GM23338 (cell line): Measurements from ENCODE around the gene HADH. TPM values are rescaled to one million over a fixed set of nuclear protein-coding genes. Genes with fewer than 3 reads are reported as not detected.
"Not testable (repeated sequence)": the region's sequence is repeated elsewhere in the genome, so short reads cannot be mapped to it uniquely, and the experiment has no call there.

Experiments
- ATAC-seq: fragments of 200-7000 bp; cut with Tn5 transposase; 3 replicates; pipeline ENCODE4 v1.9.1; 2020
- DNase-seq: peaks from one replicate; pipeline ENCODE4 v3.0.0-alpha.2; 2015; ENCODE audit warnings: low spot score
- H2AFZ ChIP-seq: fragments of 200-600 bp; sonication (generic); 2 replicates; pipeline ENCODE4 v1.8.0; 2016; ENCODE audit warnings: antibody characterized with exemption, mild to moderate bottlenecking, moderate library complexity
- H3F3A ChIP-seq: fragments of 200-600 bp; sonication (generic); replicated peaks from 2 replicates; pipeline ENCODE4 v1.8.0; 2017; ENCODE audit warnings: antibody characterized with exemption, mixed run types, low read depth
- H3K27ac ChIP-seq: fragments of 200-600 bp; sonication (generic); 2 replicates; pipeline ENCODE4 v1.6.1; 2016; ENCODE audit warnings: low read depth
- H3K27me3 ChIP-seq: fragments of 200-600 bp; sonication (generic); 2 replicates; pipeline ENCODE4 v1.8.0; 2016; ENCODE audit warnings: mild to moderate bottlenecking, mixed run types, moderate library complexity; ENCODE audit not compliant: insufficient read depth
- H3K36me3 ChIP-seq: fragments of 200-600 bp; sonication (generic); 2 replicates; pipeline ENCODE4 v1.8.0; 2016; ENCODE audit warnings: mild to moderate bottlenecking; ENCODE audit not compliant: insufficient read depth
- H3K4me1 ChIP-seq: fragments of 200-600 bp; sonication (generic); 2 replicates; pipeline ENCODE4 v1.8.0; 2016; ENCODE audit warnings: mild to moderate bottlenecking, moderate library complexity; ENCODE audit not compliant: insufficient read depth
- H3K4me2 ChIP-seq: fragments of 200-600 bp; sonication (generic); 2 replicates; pipeline ENCODE4 v1.7.1; 2017; ENCODE audit warnings: mixed run types
- H3K4me3 ChIP-seq: fragments of 200-600 bp; sonication (generic); 2 replicates; pipeline ENCODE4 v1.6.1; 2016; ENCODE audit warnings: mixed run types
- H3K79me2 ChIP-seq: fragments of 200-600 bp; sonication (generic); replicated peaks from 2 replicates; pipeline ENCODE4 v1.8.0; 2017; ENCODE audit warnings: mild to moderate bottlenecking; ENCODE audit not compliant: insufficient read depth
- H3K9me2 ChIP-seq: fragments of 200-600 bp; sonication (generic); 2 replicates; pipeline ENCODE4 v1.8.0; 2017; ENCODE audit not compliant: insufficient read depth
- H4K20me1 ChIP-seq: fragments of 200-600 bp; sonication (generic); replicated peaks from 2 replicates; pipeline ENCODE4 v1.8.0; 2017; ENCODE audit warnings: mild to moderate bottlenecking; ENCODE audit not compliant: insufficient read depth
- H3K27ac Mint-ChIP-seq: 2 replicates; pipeline ENCODE4 v1.8.0; 2020; ENCODE audit warnings: inconsistent platforms, mild to moderate bottlenecking, moderate library complexity, mixed read lengths
- H3K27me3 Mint-ChIP-seq: 3 replicates; pipeline ENCODE4 v1.8.0; 2022; ENCODE audit warnings: low read depth, mild to moderate bottlenecking, moderate library complexity, mixed read lengths, inconsistent platforms; ENCODE audit not compliant: insufficient read depth, poor library complexity
- H3K36me3 Mint-ChIP-seq: 3 replicates; pipeline ENCODE4 v1.8.0; 2021; ENCODE audit warnings: low read depth, mild to moderate bottlenecking, inconsistent platforms, moderate library complexity, mixed read lengths
- H3K4me1 Mint-ChIP-seq: 3 replicates; pipeline ENCODE4 v1.8.0; 2020; ENCODE audit warnings: mild to moderate bottlenecking, inconsistent platforms, mixed read lengths
- H3K4me3 Mint-ChIP-seq: 3 replicates; pipeline ENCODE4 v1.8.0; 2021; ENCODE audit warnings: moderate library complexity, mild to moderate bottlenecking, inconsistent platforms, mixed read lengths
- H3K9me3 Mint-ChIP-seq: 3 replicates; pipeline ENCODE4 v1.8.0; 2020; ENCODE audit warnings: moderate library complexity, mild to moderate bottlenecking, inconsistent platforms, mixed read lengths
- CTCF ChIP-seq, 2 experiments: fragments of 200-600 bp in 1 of 2; sonication (generic) in 1 of 2; conservative IDR thresholded peaks; 2 replicates each; pipeline versions ENCODE4 v1.5.1 to v1.6.1; 2016 to 2017; ENCODE audit warnings: antibody characterized with exemption in 2 of 2, low read depth in 2 of 2, mild to moderate bottlenecking in 2 of 2, moderate library complexity in 1 of 2
- JUNB ChIP-seq: IDR thresholded peaks from one replicate; pipeline ENCODE4 v1.6.1; 2016; ENCODE audit warnings: antibody characterized with exemption; ENCODE audit not compliant: unreplicated experiment
- NANOG ChIP-seq: IDR thresholded peaks from 2 replicates; pipeline ENCODE4 v1.6.1; 2016; ENCODE audit warnings: antibody characterized with exemption, borderline replicate concordance
- POLR2AphosphoS5 ChIP-seq: IDR thresholded peaks from 2 replicates; pipeline ENCODE4 v1.6.1; 2016; ENCODE audit warnings: antibody characterized with exemption, low read depth
- REST ChIP-seq: IDR thresholded peaks from one replicate; pipeline ENCODE4 v1.6.1; 2018; ENCODE audit warnings: antibody characterized with exemption; ENCODE audit not compliant: unreplicated experiment
- STAT1 ChIP-seq: IDR thresholded peaks from one replicate; pipeline ENCODE4 v1.6.1; 2016; ENCODE audit warnings: antibody characterized with exemption; ENCODE audit not compliant: unreplicated experiment
- ZNF114 ChIP-seq: fragments of 250-450 bp; sonication (Bioruptor Pico); IDR thresholded peaks from 2 replicates; pipeline ENCODE4 v1.5.0; 2020; ENCODE audit warnings: mild to moderate bottlenecking, moderate library complexity
- ZNF331 ChIP-seq: fragments of 250-450 bp; sonication (Bioruptor Pico); IDR thresholded peaks from 2 replicates; pipeline ENCODE4 v1.5.0; 2020; ENCODE audit warnings: low read depth, mild to moderate bottlenecking, moderate library complexity
- polyA plus RNA-seq: library from polyadenylated mRNA; unstranded; fragments of >200 nt; fragmentation: Nextera tagmentation; extraction: Ambion mirVana; gene quantifications from 2 replicates; pipeline ENCODE4 v1.2.1, GENCODE V29; 2016
- total RNA-seq: library from RNA; depleted of rRNA; stranded (reverse); fragments of >200 nt; shearing (Covaris generic); gene quantifications from 2 replicates; pipeline ENCODE4 v1.2.3, GENCODE V29; 2014

HADH gene
- total and polyA plus RNA-seq, 2 experiments from 2014 or later = 39.1 to 39.2 TPM

DNA sequence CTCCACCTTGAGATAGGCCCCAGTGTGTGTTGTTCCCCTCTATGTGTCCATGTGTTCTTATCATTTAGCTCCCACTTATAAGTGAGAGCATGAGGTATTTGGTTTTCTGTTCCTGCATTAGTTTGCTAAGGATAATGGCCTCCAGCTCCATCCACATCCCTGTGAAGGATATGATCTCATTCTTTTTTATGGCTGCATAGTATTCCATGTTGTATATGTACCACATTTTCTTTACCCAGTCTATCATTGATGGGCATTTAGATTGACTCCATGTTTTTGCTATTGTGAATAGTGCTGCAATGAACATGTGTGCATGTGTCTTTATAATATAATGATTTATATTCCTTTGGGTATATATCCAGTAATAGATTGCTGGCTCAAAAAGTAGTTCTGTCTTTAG is 22.2 kb upstream of the HADH start:
- H3F3A ChIP-seq, H3K27ac Mint-ChIP-seq, H3K4me3 Mint-ChIP-seq, H3K36me3 ChIP-seq, DNase-seq, ATAC-seq, H4K20me1 ChIP-seq, H3K4me1 Mint-ChIP-seq, H3K79me2 ChIP-seq, H3K4me2 ChIP-seq, H3K27ac ChIP-seq, H3K9me3 Mint-ChIP-seq, H3K4me1 ChIP-seq, H3K9me2 ChIP-seq, H3K27me3 Mint-ChIP-seq, H3K36me3 Mint-ChIP-seq, H3K4me3 ChIP-seq, H3K27me3 ChIP-seq, H2AFZ ChIP-seq: not testable (repeated sequence)

GRCh38 chr4:107967921-107968320 is 21.8 kb upstream of the HADH start:
- H3K27me3 Mint-ChIP-seq, ATAC-seq, H3K79me2 ChIP-seq, H3K36me3 ChIP-seq, H3K27me3 ChIP-seq, H3K4me1 ChIP-seq, H3K4me1 Mint-ChIP-seq, H4K20me1 ChIP-seq, H2AFZ ChIP-seq, H3K4me3 Mint-ChIP-seq, H3K27ac Mint-ChIP-seq, H3K9me3 Mint-ChIP-seq, DNase-seq, H3F3A ChIP-seq, H3K27ac ChIP-seq, H3K4me2 ChIP-seq, H3K4me3 ChIP-seq, H3K9me2 ChIP-seq, H3K36me3 Mint-ChIP-seq: not testable (repeated sequence)

- ATAC-seq = no peak
- no peak overlapping the region for H3K4me3 ChIP-seq
- H3K27ac Mint-ChIP-seq = no peak overlapping the region
- no peak overlapping the region for H3K4me3 Mint-ChIP-seq
- no peaks in the 10 kb centered on the region for H3K36me3 Mint-ChIP-seq
- H3K4me2 ChIP-seq = no peak overlapping the region
- no peak overlapping the region for H2AFZ ChIP-seq
- no peak overlapping the region for H3K27ac ChIP-seq
- no peaks in the 10 kb centered on the region for H3K27me3 Mint-ChIP-seq
- peaks cover 5% of the 10 kb centered on the region; the same call in 1 of the 2 replicates for H3K9me2 ChIP-seq
- no peaks in the 10 kb centered on the region for H3K79me2 ChIP-seq
- H3F3A ChIP-seq = no peaks in the 10 kb centered on the region
- no peaks in the 10 kb centered on the region; the same call in 2 of the 3 replicates for H3K9me3 Mint-ChIP-seq
- H3K4me1 ChIP-seq = no peaks in the 10 kb centered on the region
- H3K4me1 Mint-ChIP-seq = no peaks in the 10 kb centered on the region; the same call in 2 of the 3 replicates
- no peaks in the 10 kb centered on the region for H3K27me3 ChIP-seq
- H4K20me1 ChIP-seq = no peaks in the 10 kb centered on the region
- H3K36me3 ChIP-seq = no peaks in the 10 kb centered on the region
- DNase-seq = no peak
- TF ChIP-seq ZNF331 (CRISPR knock-in tag) = no peak
- TF ChIP-seq NANOG = no peak
- no peak for TF ChIP-seq REST
- TF ChIP-seq CTCF (conservative IDR thresholded peaks at IDR 0.05; ENCODE audit: low read depth in 2 of 2) = no peak
- no peak for TF ChIP-seq STAT1
- no peak for TF ChIP-seq POLR2AphosphoS5
- no peak for TF ChIP-seq JUNB
- no peak for TF ChIP-seq ZNF114 (CRISPR knock-in tag)
These were observed 19.5 kb upstream of the HADH start for GRCh38 chr4:107970063-107970798.
